IMR-90 (cell line): Measurements from ENCODE around the gene NPC1. TPM values are rescaled to one million over a fixed set of nuclear protein-coding genes. Genes with fewer than 3 reads are reported as not detected.

Source experiments
- ATAC-seq: fragments of 200-7000 bp; cut with Tn5 transposase; 2 replicates; pipeline ENCODE4 v1.9.1; 2020; ENCODE audit warnings: low read depth, mild to moderate bottlenecking, moderate library complexity
- BruUV-seq: library from RNA; stranded (reverse); fragments of 400-500 nt; replicated peaks from 2 replicates; lab custom pipeline; 2021; lab: Mats Ljungman, UMichigan
- CTCF ChIA-PET: fragments of 300-600 bp; formaldehyde crosslinking; extraction: SDS; loops from one replicate; lab custom pipeline; 2021; ENCODE audit warnings: antibody characterized with exemption; lab: Yijun Ruan, JAX
- POLR2A ChIA-PET: fragments of 300-600 bp; sonication (Branson Sonifier 250); formaldehyde crosslinking; loops from one replicate; lab custom pipeline; 2022; ENCODE audit warnings: antibody characterized with exemption; ENCODE audit not compliant: unreplicated experiment; lab: Charles Lee
- DNase-seq: peaks from one replicate; pipeline ENCODE4 v3.0.0; 2013
- H2AFZ ChIP-seq: replicated peaks from 2 replicates; pipeline ENCODE3; 2013; ENCODE audit warnings: low read length, mild to moderate bottlenecking; ENCODE audit not compliant: poor library complexity
- H2AK5ac ChIP-seq: 2 replicates; pipeline ENCODE4 v1.6.1; 2013; ENCODE audit warnings: low read depth, low read length, inconsistent platforms
- H2AK9ac ChIP-seq: replicated peaks from 2 replicates; pipeline ENCODE3; 2013; ENCODE audit warnings: mild to moderate bottlenecking, low read depth, low read length, moderate library complexity; ENCODE audit not compliant: poor library complexity
- H2BK120ac ChIP-seq: 2 replicates; pipeline ENCODE4 v1.6.1; 2013; ENCODE audit warnings: low read depth, low read length, inconsistent platforms
- H2BK15ac ChIP-seq: 3 replicates; pipeline ENCODE4 v1.6.1; 2013; ENCODE audit warnings: low read depth, low read length, inconsistent platforms
- H2BK20ac ChIP-seq: 2 replicates; pipeline ENCODE4 v1.6.1; 2013; ENCODE audit warnings: low read depth, mild to moderate bottlenecking, inconsistent platforms, low read length, moderate library complexity
- H2BK5ac ChIP-seq: 2 replicates; pipeline ENCODE4 v1.6.1; 2013; ENCODE audit warnings: mild to moderate bottlenecking, low read depth, low read length, inconsistent platforms; ENCODE audit not compliant: poor library complexity, severe bottlenecking
- H3K14ac ChIP-seq: replicated peaks from 2 replicates; pipeline ENCODE4 v1.6.1; 2013; ENCODE audit warnings: low read depth, low read length, inconsistent platforms
- H3K18ac ChIP-seq: 2 replicates; pipeline ENCODE4 v1.6.1; 2013; ENCODE audit warnings: low read depth, low read length, control low read depth
- H3K23ac ChIP-seq: 2 replicates; pipeline ENCODE4 v1.6.1; 2013; ENCODE audit warnings: low read depth, low read length, inconsistent platforms
- H3K27ac ChIP-seq: 2 replicates; pipeline ENCODE4 v1.5.1; 2013; ENCODE audit warnings: mild to moderate bottlenecking, control low read depth, low read length; ENCODE audit not compliant: insufficient read depth
- H3K27me3 ChIP-seq: 2 replicates; pipeline ENCODE4 v1.6.1; 2013; ENCODE audit warnings: low read length; ENCODE audit not compliant: control insufficient read depth, insufficient read depth
- H3K36me3 ChIP-seq: 2 replicates; pipeline ENCODE4 v1.6.1; 2013; ENCODE audit warnings: low read length, mixed read lengths; ENCODE audit not compliant: control insufficient read depth, insufficient read depth
- H3K4ac ChIP-seq: 2 replicates; pipeline ENCODE4 v1.6.1; 2013; ENCODE audit warnings: low read depth, low read length, inconsistent platforms
- H3K4me1 ChIP-seq: 2 replicates; pipeline ENCODE4 v1.6.1; 2013; ENCODE audit warnings: low read length, mixed read lengths; ENCODE audit not compliant: control insufficient read depth, insufficient read depth
- H3K4me2 ChIP-seq: 2 replicates; pipeline ENCODE4 v1.6.1; 2013; ENCODE audit warnings: low read depth, mild to moderate bottlenecking, control low read depth, low read length, moderate library complexity
- H3K4me3 ChIP-seq: 2 replicates; pipeline ENCODE4 v1.5.1; 2013; ENCODE audit warnings: low read depth, mild to moderate bottlenecking, control low read depth, low read length, moderate library complexity; ENCODE audit not compliant: insufficient read depth
- H3K56ac ChIP-seq: 2 replicates; pipeline ENCODE4 v1.6.1; 2013; ENCODE audit warnings: low read length, inconsistent platforms; ENCODE audit not compliant: insufficient read depth; ENCODE audit errors: extremely low read depth
- H3K79me1 ChIP-seq, 2 experiments: 2 replicates each; pipeline ENCODE4 v1.6.1; 2013; ENCODE audit warnings: low read length in 2 of 2, inconsistent platforms in 1 of 2, low read depth in 1 of 2
- H3K9ac ChIP-seq: 2 replicates; pipeline ENCODE4 v1.6.1; 2013; ENCODE audit warnings: low read depth, low read length, control low read depth
- H3K9me1 ChIP-seq: 2 replicates; pipeline ENCODE4 v1.6.1; 2013; ENCODE audit warnings: low read length, inconsistent platforms; ENCODE audit not compliant: insufficient read depth
- H3K9me3 ChIP-seq: 2 replicates; pipeline ENCODE4 v1.6.1; 2013; ENCODE audit warnings: low read length; ENCODE audit not compliant: control insufficient read depth, insufficient read depth
- H4K20me1 ChIP-seq: 2 replicates; pipeline ENCODE4 v1.6.1; 2013; ENCODE audit warnings: low read length, inconsistent platforms; ENCODE audit not compliant: insufficient read depth
- H4K5ac ChIP-seq: 2 replicates; pipeline ENCODE4 v1.6.1; 2013; ENCODE audit warnings: mild to moderate bottlenecking, low read depth, low read length, control low read depth
- H4K8ac ChIP-seq, 2 experiments: 2 replicates each; pipeline ENCODE4 v1.6.1; 2013; ENCODE audit warnings: low read depth in 2 of 2, low read length in 2 of 2, control low read depth in 1 of 2, inconsistent platforms in 1 of 2
- H4K91ac ChIP-seq: 2 replicates; pipeline ENCODE4 v1.6.1; 2013; ENCODE audit warnings: low read depth, low read length, inconsistent platforms; ENCODE audit not compliant: insufficient read depth
- CTCF ChIP-seq: conservative IDR thresholded peaks from 2 replicates; pipeline ENCODE4 v1.5.1; 2012; ENCODE audit warnings: mild to moderate bottlenecking, low read depth, low read length, improper control_type of control experiment
- FOS ChIP-seq: fragments of 150-350 bp; IDR thresholded peaks from 2 replicates; pipeline ENCODE4 v1.6.1; 2016; ENCODE audit warnings: low read depth, low read length
- MAZ ChIP-seq: IDR thresholded peaks from 2 replicates; pipeline ENCODE4 v1.6.1; 2012; ENCODE audit warnings: low read depth, mild to moderate bottlenecking, low read length, improper control_type of control experiment, moderate library complexity, borderline replicate concordance
- MXI1 ChIP-seq: IDR thresholded peaks from 2 replicates; pipeline ENCODE4 v1.6.1; 2012; ENCODE audit warnings: low read depth, mild to moderate bottlenecking, low read length, moderate library complexity, borderline replicate concordance
- NFE2L2 ChIP-seq: fragments of 150-350 bp; IDR thresholded peaks from 2 replicates; pipeline ENCODE4 v1.6.1; 2016; ENCODE audit warnings: low read depth, mild to moderate bottlenecking, low read length
- RCOR1 ChIP-seq: IDR thresholded peaks from 2 replicates; pipeline ENCODE4 v1.6.1; 2012; ENCODE audit warnings: mild to moderate bottlenecking, low read length, improper control_type of control experiment; ENCODE audit not compliant: insufficient replicate concordance
- RFX5 ChIP-seq: IDR thresholded peaks from 2 replicates; pipeline ENCODE4 v1.8.0; 2012; ENCODE audit warnings: low read depth, mild to moderate bottlenecking, low read length, moderate library complexity
- USF2 ChIP-seq: fragments of 150-350 bp; IDR thresholded peaks from 2 replicates; pipeline ENCODE4 v1.6.1; 2017; ENCODE audit warnings: mild to moderate bottlenecking, antibody characterized with exemption, low read length, low read depth
- WGBS, 2 experiments: methylation state at CpG; one replicate each; pipeline versions ENCODE4 v1.1.5 to v1.1.7; 2013; ENCODE audit warnings: missing lambda C conversion rate in 2 of 2; ENCODE audit not compliant: insufficient read length in 1 of 2; ENCODE audit errors: extremely low coverage in 2 of 2; 5-methylcytosine and 5-hydroxymethylcytosine counted together
- dilution Hi-C: fragments of 300-500 bp; cut with HindIII; formaldehyde crosslinking; loops from one replicate; pipeline ENCODE4 v1.14.3; 2018; ENCODE audit warnings: low sequenced_read_pairs; ENCODE audit not compliant: unreplicated experiment
- in situ Hi-C: fragments of 300-500 bp; cut with MboI; formaldehyde crosslinking; loops from 3 replicates; pipeline ENCODE4 v1.14.3; 2019; ENCODE audit warnings: low sequenced_read_pairs, inconsistent platforms, mixed read lengths
- intact Hi-C: fragments of 100-400 bp; cut with micrococcal nuclease; formaldehyde crosslinking; loops from 2 replicates; pipeline ENCODE4 v1.10.0; 2022
- polyA plus RNA-seq, 3 experiments: library from polyadenylated mRNA; depleted of rRNA; stranded (reverse); fragments of >200 nt; gene quantifications; 2 replicates each; pipeline ENCODE4 v1.2.3, GENCODE V29; 2012; ENCODE audit warnings: low replicate concordance in 1 of 3
- total RNA-seq: library from RNA; depleted of rRNA; stranded (reverse); fragments of >200 nt; gene quantifications from 2 replicates; pipeline ENCODE4 v1.2.3, GENCODE V29; 2012

The NPC1 gene
- total and polyA plus RNA-seq, 2 of the 4 experiments (the other 2 are of a cell fraction): 7.5 to 7.9 TPM

- Histone ChIP-seq H3K4me2 (no peak overlapping the region), H3K9me1 (peaks cover 11% of the 10 kb centered on the region), H2BK15ac (no peak overlapping the region), H3K18ac (no peak overlapping the region), H3K9ac (no peak overlapping the region), H4K5ac (no peak overlapping the region), H3K4me3 (no peak overlapping the region), H2BK5ac (no peak overlapping the region), H2AK5ac (no peak overlapping the region), H3K56ac (no peak overlapping the region), H4K20me1 (no peaks in the 10 kb centered on the region; the same call in 1 of the 2 replicates), H3K14ac (no peak overlapping the region), H4K8ac (no peak overlapping the region), H3K79me1 (0 out of 4 replicates have a peak, but pooled peaks cover 0 to 10% of the 10 kb centered on the region in 2 experiments), H3K23ac (no peak overlapping the region), H2BK120ac (no peak overlapping the region), H2BK20ac (no peak overlapping the region), H3K4ac (no peak overlapping the region), H2AFZ (no peak overlapping the region), H2AK9ac (no peak overlapping the region), H3K9me3 (no peaks in the 10 kb centered on the region), H3K27me3 (no peaks in the 10 kb centered on the region), H3K27ac (no peak overlapping the region), H3K36me3 (peaks cover 70% of the 10 kb centered on the region), H4K91ac (no peak overlapping the region), H3K4me1 (no peaks in the 10 kb centered on the region)
- POLR2A ChIA-PET: no interaction called here
- WGBS, 2 experiments: 100% methylated on average over 1 of the region's 5 CpGs; no CpG with 5 or more reads in 1 of the 2 experiments
- in situ Hi-C loops: no loop called here
- CTCF ChIA-PET: no interaction called here
- ATAC-seq (no peak), DNase-seq (no peak)
- intact Hi-C loops: no loop called here
- TF ChIP-seq CTCF (no peak), RFX5 (no peak), FOS (no peak), MXI1 (no peak), NFE2L2 (no peak), RCOR1 (no peak), MAZ (no peak), USF2 (no peak)
- BruUV-seq: no TSS peak
- dilution Hi-C loops: no loop called here
Measured at GRCh38 chr18:23536204-23536603, 50.1 kb downstream of the NPC1 start.
